SK-N-SH (cell line): ENCODE measurements around the gene FANCE. TPM values are rescaled to one million over a fixed set of nuclear protein-coding genes. Genes with fewer than 3 reads are reported as not detected.

ENCODE experiments used
- CTCF ChIA-PET: fragments of 300-600, 350-600 bp; formaldehyde crosslinking; extraction: SDS; loops from one replicate; lab custom pipeline; 2021; lab: Yijun Ruan, JAX
- POLR2A ChIA-PET: fragments of 350-600 bp; sonication (Branson Sonifier 250); formaldehyde crosslinking; extraction: SDS; loops from one replicate; lab custom pipeline; 2020; ENCODE audit warnings: antibody characterized with exemption, inconsistent platforms; lab: Yijun Ruan, JAX
- DNase-seq: peaks from one replicate; pipeline ENCODE4 v3.0.0; 2012
- H2AFZ ChIP-seq: fragments of 200-600 bp; sonication (generic); 2 replicates; pipeline ENCODE4 v1.8.1; 2016; ENCODE audit warnings: antibody characterized with exemption, mild to moderate bottlenecking, low read depth
- H3F3A ChIP-seq: fragments of 200-600 bp; sonication (generic); replicated peaks from 2 replicates; pipeline ENCODE3; 2016; ENCODE audit warnings: antibody characterized with exemption, mild to moderate bottlenecking; ENCODE audit not compliant: insufficient read depth
- H3K27ac ChIP-seq, 2 experiments: fragments of 200-500 bp in 1 of 2; fragments of 200-600 bp in 1 of 2; sonication (Bioruptor generic) in 1 of 2; sonication (generic), shearing (Covaris generic) in 1 of 2; 2 replicates each; pipeline versions ENCODE4 v1.5.1 to v1.6.1; 2014 to 2016; ENCODE audit warnings: low read depth in 2 of 2, inconsistent platforms in 1 of 2, low read length in 1 of 2, mild to moderate bottlenecking in 1 of 2, mixed read lengths in 1 of 2
- H3K27me3 ChIP-seq: fragments of 200-600 bp; sonication (generic), shearing (Covaris generic); 2 replicates; pipeline ENCODE4 v1.6.1; 2016; ENCODE audit warnings: mixed run types; ENCODE audit not compliant: insufficient read depth
- H3K36me3 ChIP-seq, 2 experiments: fragments of 200-500 bp in 1 of 2; fragments of 200-600 bp in 1 of 2; sonication (Bioruptor generic) in 1 of 2; sonication (generic) in 1 of 2; replicated peaks in 1 of 2; 2 replicates each; pipeline versions ENCODE3 to v1.5.1; 2014 to 2016; ENCODE audit warnings: low read length in 1 of 2, mild to moderate bottlenecking in 1 of 2; ENCODE audit not compliant: insufficient read depth in 2 of 2, control insufficient read depth in 1 of 2
- H3K4me1 ChIP-seq, 2 experiments: fragments of 200-500 bp in 1 of 2; fragments of 200-600 bp in 1 of 2; sonication (Bioruptor generic) in 1 of 2; sonication (generic), shearing (Covaris generic) in 1 of 2; 2 replicates each; pipeline versions ENCODE4 v1.5.1 to v1.6.1; 2014 to 2016; ENCODE audit warnings: low read depth in 1 of 2, low read length in 1 of 2, mixed run types in 1 of 2; ENCODE audit not compliant: insufficient read depth in 2 of 2, control insufficient read depth in 1 of 2
- H3K4me2 ChIP-seq: fragments of 200-600 bp; sonication (generic), shearing (Covaris generic); 2 replicates; pipeline ENCODE4 v1.6.1; 2017; ENCODE audit warnings: mixed run types
- H3K4me3 ChIP-seq, 2 experiments: fragments of 200-500 bp in 1 of 2; fragments of 200-600 bp in 1 of 2; sonication (Bioruptor generic) in 1 of 2; sonication (generic), shearing (Covaris generic) in 1 of 2; 2 replicates each; pipeline versions ENCODE4 v1.5.1 to v1.8.1; 2014 to 2016; ENCODE audit warnings: low read depth in 2 of 2, inconsistent platforms in 1 of 2, low read length in 1 of 2, mild to moderate bottlenecking in 1 of 2, mixed read lengths in 1 of 2, moderate library complexity in 1 of 2
- H3K79me2 ChIP-seq: fragments of 200-600 bp; sonication (generic); 2 replicates; pipeline ENCODE4 v1.8.1; 2017; ENCODE audit warnings: mild to moderate bottlenecking; ENCODE audit not compliant: insufficient read depth
- H3K9ac ChIP-seq: fragments of 200-600 bp; sonication (generic); 2 replicates; pipeline ENCODE4 v1.6.1; 2017; ENCODE audit warnings: mixed run types
- H3K9me2 ChIP-seq: fragments of 200-600 bp; sonication (generic); 2 replicates; pipeline ENCODE4 v1.6.1; 2017; ENCODE audit warnings: mixed run types
- H3K9me3 ChIP-seq: fragments of 200-600 bp; sonication (generic); 2 replicates; pipeline ENCODE4 v1.6.1; 2017; ENCODE audit warnings: mixed run types, mild to moderate bottlenecking, moderate library complexity
- H4K20me1 ChIP-seq: fragments of 200-600 bp; sonication (generic); 2 replicates; pipeline ENCODE4 v1.6.1; 2017; ENCODE audit warnings: mild to moderate bottlenecking, mixed run types; ENCODE audit not compliant: insufficient read depth
- CHD2 ChIP-seq: fragments of 150-350 bp; IDR thresholded peaks from 2 replicates; pipeline ENCODE4 v1.6.1; 2018; ENCODE audit warnings: low read length; ENCODE audit not compliant: partially characterized antibody
- ELF1 ChIP-seq: IDR thresholded peaks from 2 replicates; pipeline ENCODE4 v1.4.0; 2012
- EP300 ChIP-seq, 2 experiments: IDR thresholded peaks; 2 replicates each; pipeline versions ENCODE4 v1.4.0 to v1.6.1; 2012; ENCODE audit warnings: borderline replicate concordance in 1 of 2, low read depth in 1 of 2, low read length in 1 of 2
- EZH2phosphoT487 ChIP-seq: fragments of 200-600 bp; sonication (generic); IDR thresholded peaks from 2 replicates; pipeline ENCODE4 v1.6.1; 2017; ENCODE audit warnings: low read depth, mixed run types, mild to moderate bottlenecking, antibody characterized with exemption, moderate library complexity, borderline replicate concordance
- GABPA ChIP-seq: IDR thresholded peaks from 2 replicates; pipeline ENCODE4 v1.4.0; 2012; ENCODE audit warnings: low read depth, mild to moderate bottlenecking
- GATA2 ChIP-seq: sonication (generic); formaldehyde crosslinking; IDR thresholded peaks from 2 replicates; pipeline ENCODE4 v1.5.0; 2020; ENCODE audit warnings: mild to moderate bottlenecking, missing genetic modification reagents
- IRF3 ChIP-seq: fragments of 150-350 bp; IDR thresholded peaks from 2 replicates; pipeline ENCODE4 v1.6.1; 2016; ENCODE audit warnings: mild to moderate bottlenecking, low read depth, low read length
- PBX3 ChIP-seq: IDR thresholded peaks from 2 replicates; pipeline ENCODE4; 2012
- POLR2AphosphoS5 ChIP-seq: IDR thresholded peaks from 2 replicates; pipeline ENCODE4 v1.6.1; 2012; ENCODE audit warnings: low read depth, low read length
- RAD21 ChIP-seq: IDR thresholded peaks from 2 replicates; pipeline ENCODE4 v1.6.1; 2012; ENCODE audit warnings: mild to moderate bottlenecking, low read length
- RCOR1 ChIP-seq: fragments of 150-350 bp; IDR thresholded peaks from 2 replicates; pipeline ENCODE4 v1.6.1; 2017; ENCODE audit warnings: antibody characterized with exemption, low read length
- SMC3 ChIP-seq: IDR thresholded peaks from 2 replicates; pipeline ENCODE4 v1.6.1; 2012; ENCODE audit warnings: low read depth, low read length, improper control_type of control experiment
- TAF1 ChIP-seq: IDR thresholded peaks from 2 replicates; pipeline ENCODE4 v1.6.1; 2012; ENCODE audit warnings: low read depth, mild to moderate bottlenecking, low read length, moderate library complexity, borderline replicate concordance
- TEAD4 ChIP-seq: IDR thresholded peaks from 2 replicates; pipeline ENCODE4 v1.4.0; 2012; ENCODE audit warnings: mild to moderate bottlenecking, borderline replicate concordance; ENCODE audit not compliant: insufficient read depth
- USF2 ChIP-seq: fragments of 150-350 bp; IDR thresholded peaks from 2 replicates; pipeline ENCODE4 v1.6.1; 2017; ENCODE audit warnings: antibody characterized with exemption, low read length, low read depth, borderline replicate concordance
- YY1 ChIP-seq: IDR thresholded peaks from 2 replicates; pipeline ENCODE4 v1.4.0; 2012; ENCODE audit warnings: low read depth, mild to moderate bottlenecking
- WGBS: methylation state at CpG from one replicate; pipeline ENCODE4 v1.1.6; 2017; ENCODE audit warnings: low lambda C conversion rate; 5-methylcytosine and 5-hydroxymethylcytosine counted together
- polyA plus RNA-seq, 3 experiments: library from polyadenylated mRNA; depleted of rRNA; stranded (reverse); fragments of >200 nt; gene quantifications; 2 replicates each; pipeline ENCODE4 v1.2.3, GENCODE V29; 2012

FANCE gene
- polyA plus RNA-seq, 1 of the 3 experiments (the other 2 are of a cell fraction), result 5.8 TPM

- ChIA-PET POLR2A (no interaction called here), CTCF (interaction anchor here (1.0 to 2.0 kb wide), 3 partner anchors 21 to 235 kb away, joined by 3 to 6 read pairs (median 3); no protein-coding TSS in a partner anchor)
- Histone ChIP-seq H3K9me2 (no peaks in the 10 kb centered on the region), H3K79me2 (no peaks in the 10 kb centered on the region), H3K36me3 (no peaks in the 10 kb centered on the region), H3K9me3 (no peaks in the 10 kb centered on the region), H3K27me3 (no peaks in the 10 kb centered on the region), H3K4me2 (no peak overlapping the region), H3K9ac (no peak overlapping the region), H4K20me1 (no peaks in the 10 kb centered on the region), H3F3A (no peaks in the 10 kb centered on the region), H3K4me1 (peaks cover 4 to 18% of the 10 kb centered on the region in 2 experiments; a peak in 1 of 4 replicates), H3K4me3 (no peak overlapping the region), H2AFZ (no peak overlapping the region), H3K27ac (no peak overlapping the region)
- TF ChIP-seq GABPA (no peak), PBX3 (no peak)
- DNase-seq, result no peak
- WGBS, result 96% methylated on average over 2 of the region's 2 CpGs
Observed at GRCh38 chr6:35501784-35502183, 49.6 kb downstream of the FANCE start.

GRCh38 chr6:35503534-35503933, 51.4 kb downstream of the FANCE start:
- H3K9ac ChIP-seq, result no peak overlapping the region
- H3K9me3 ChIP-seq, result no peaks in the 10 kb centered on the region
- H2AFZ ChIP-seq, result no peak overlapping the region
- no peak overlapping the region for H3K4me2 ChIP-seq
- DNase-seq, result no peak
- H3K79me2 ChIP-seq, result no peaks in the 10 kb centered on the region
- H3K4me1 ChIP-seq, result peaks cover 4 to 8% of the 10 kb centered on the region in 2 experiments; a peak in 1 of 4 replicates
- no peaks in the 10 kb centered on the region for H3K36me3 ChIP-seq
- H3K27me3 ChIP-seq, result no peaks in the 10 kb centered on the region
- H3K9me2 ChIP-seq, result no peaks in the 10 kb centered on the region
- H3K27ac ChIP-seq, result no peak overlapping the region
- H3F3A ChIP-seq, result no peaks in the 10 kb centered on the region
- WGBS, result 79% methylated on average over 8 of the region's 15 CpGs
- no peaks in the 10 kb centered on the region for H4K20me1 ChIP-seq
- no peak overlapping the region for H3K4me3 ChIP-seq
- TF ChIP-seq RCOR1 (no peak), TEAD4 (no peak), IRF3 (no peak), ELF1 (no peak), GABPA (no peak), PBX3 (no peak), USF2 (no peak), CHD2 (no peak), EP300 (IDR thresholded peaks at IDR 0.05; ENCODE audit: borderline replicate concordance in 1 of 2, low read depth in 1 of 2, low read length in 1 of 2) (no peak), YY1 (no peak), POLR2AphosphoS5 (no peak), SMC3 (no peak), EZH2phosphoT487 (no peak), GATA2 (CRISPR knock-in tag) (no peak), RAD21 (no peak), TAF1 (no peak)
- TF ChIP-seq, all 33 proteins: peak for 0
- ChIA-PET CTCF (interaction anchor here (1.1 kb wide), 1 partner anchor 49 kb away, joined by 4 read pairs; no protein-coding TSS in a partner anchor), POLR2A (no interaction called here)
